ENCODE measurements around the gene CD2BP2.

- no peak for TF ChIP-seq CTCF (IDR thresholded peaks at IDR 0.05)
- no peak for TF ChIP-seq EZH2 (IDR thresholded peaks at IDR 0.05; ENCODE audit: borderline replicate concordance, insufficient read depth, low read depth, low read length, poor library complexity, severe bottlenecking)
These were observed 10.1 kb upstream of the CD2BP2 start for GRCh38 chr16:30365200-30365599.

Data from B cell (primary cell).